ENCODE data around the gene SUCO. TPM values are rescaled to one million over a fixed set of nuclear protein-coding genes. Genes with fewer than 3 reads are reported as not detected.

Gene SUCO
- polyA plus RNA-seq, 1 donor (not counting 4 experiments of a cell fraction or from before 2014, with no cell fraction given) = 13.8 TPM

- no peak for TF ChIP-seq CTCF (optimal IDR thresholded peaks at IDR 0.05 in 1 of 3, IDR thresholded peaks at IDR 0.05 in 1 of 3, conservative IDR thresholded peaks at IDR 0.05 in 1 of 3; ENCODE audit: extremely low read depth in 1 of 3, insufficient read depth in 2 of 3, low read length in 3 of 3)
- no peak for TF ChIP-seq EZH2 (IDR thresholded peaks at IDR 0.05; ENCODE audit: low read length)
- Histone ChIP-seq H3K4me2 (ENCODE audit: control insufficient read depth, extremely low read depth, insufficient read depth, low read depth, low read length) (no peak overlapping the region), H4K20me1 (ENCODE audit: control insufficient read depth, extremely low read depth, insufficient read depth, low read length) (no peaks in the 10 kb centered on the region), H3K27me3 (ENCODE audit: control insufficient read depth, extremely low read depth, insufficient read depth, low read length) (no peaks in the 10 kb centered on the region), H2AFZ (ENCODE audit: control insufficient read depth, low read length) (no peak overlapping the region), H3K79me2 (ENCODE audit: control insufficient read depth, insufficient read depth, low read length) (no peaks in the 10 kb centered on the region), H3K4me1 (ENCODE audit: control insufficient read depth, extremely low read depth, insufficient read depth, low read length) (peaks cover 4% of the 10 kb centered on the region), H3K9me1 (ENCODE audit: control insufficient read depth, extremely low read depth, insufficient read depth, low read length) (no peaks in the 10 kb centered on the region), H3K4me3 (ENCODE audit: control insufficient read depth in 2 of 3, extremely low read depth in 1 of 3, insufficient read depth in 2 of 3, low read depth in 1 of 3, low read length in 3 of 3) (no peak overlapping the region), H3K36me3 (ENCODE audit: control insufficient read depth in 2 of 2, extremely low read depth in 1 of 2, insufficient read depth in 2 of 2, low read length in 2 of 2) (no peaks in the 10 kb centered on the region), H3K9ac (ENCODE audit: control insufficient read depth, extremely low read depth, insufficient read depth, low read length) (no peak overlapping the region), H3K27ac (ENCODE audit: control insufficient read depth, insufficient read depth, low read length) (no peak overlapping the region), H3K9me3 (ENCODE audit: control insufficient read depth, low read depth, low read length) (no peaks in the 10 kb centered on the region)
- DNase-seq (ENCODE audit: low read depth, low spot score) (no peak), FAIRE-seq (peak; percentile 36)
- dilution Hi-C loops (cut with MboI; ENCODE audit: extremely low pct_ligation_motif_present, low sequenced_read_pairs) = no loop called here
These were observed 48.7 kb upstream of the SUCO start for GRCh38 chr1:172484252-172484651.

- FAIRE-seq (peak; percentile 39), DNase-seq (ENCODE audit: low read depth, low spot score) (no peak)
- TF ChIP-seq CTCF (optimal IDR thresholded peaks at IDR 0.05 in 1 of 3, IDR thresholded peaks at IDR 0.05 in 1 of 3, conservative IDR thresholded peaks at IDR 0.05 in 1 of 3; ENCODE audit: extremely low read depth in 1 of 3, insufficient read depth in 2 of 3, low read length in 3 of 3) (no peak), EZH2 (IDR thresholded peaks at IDR 0.05; ENCODE audit: low read length) (no peak)
- H4K20me1 ChIP-seq (ENCODE audit: control insufficient read depth, extremely low read depth, insufficient read depth, low read length) = no peaks in the 10 kb centered on the region
- H2AFZ ChIP-seq (ENCODE audit: control insufficient read depth, low read length) = no peak overlapping the region
- no peaks in the 10 kb centered on the region for H3K36me3 ChIP-seq (ENCODE audit: control insufficient read depth in 2 of 2, extremely low read depth in 1 of 2, insufficient read depth in 2 of 2, low read length in 2 of 2)
- no peak overlapping the region for H3K4me3 ChIP-seq (ENCODE audit: control insufficient read depth in 2 of 3, extremely low read depth in 1 of 3, insufficient read depth in 2 of 3, low read depth in 1 of 3, low read length in 3 of 3)
- H3K4me1 ChIP-seq (ENCODE audit: control insufficient read depth, extremely low read depth, insufficient read depth, low read length) = peaks cover 4% of the 10 kb centered on the region
- H3K4me2 ChIP-seq (ENCODE audit: control insufficient read depth, extremely low read depth, insufficient read depth, low read depth, low read length) = no peak overlapping the region
- H3K79me2 ChIP-seq (ENCODE audit: control insufficient read depth, insufficient read depth, low read length) = no peaks in the 10 kb centered on the region
- H3K27ac ChIP-seq (ENCODE audit: control insufficient read depth, insufficient read depth, low read length) = no peak overlapping the region
- no peaks in the 10 kb centered on the region for H3K9me3 ChIP-seq (ENCODE audit: control insufficient read depth, low read depth, low read length)
- no peaks in the 10 kb centered on the region for H3K27me3 ChIP-seq (ENCODE audit: control insufficient read depth, extremely low read depth, insufficient read depth, low read length)
- dilution Hi-C loops (cut with MboI; ENCODE audit: extremely low pct_ligation_motif_present, low sequenced_read_pairs) = no loop called here
- no peak overlapping the region for H3K9ac ChIP-seq (ENCODE audit: control insufficient read depth, extremely low read depth, insufficient read depth, low read length)
- no peaks in the 10 kb centered on the region for H3K9me1 ChIP-seq (ENCODE audit: control insufficient read depth, extremely low read depth, insufficient read depth, low read length)
These were observed 47.3 kb upstream of the SUCO start for GRCh38 chr1:172485626-172486025.

Measured in keratinocyte (primary cell).